Measurements from ENCODE around the gene KLF7.
A peak's percentile ranks its signal among the peaks of the same experiment; 100 is the strongest.

Gene KLF7

DNA sequence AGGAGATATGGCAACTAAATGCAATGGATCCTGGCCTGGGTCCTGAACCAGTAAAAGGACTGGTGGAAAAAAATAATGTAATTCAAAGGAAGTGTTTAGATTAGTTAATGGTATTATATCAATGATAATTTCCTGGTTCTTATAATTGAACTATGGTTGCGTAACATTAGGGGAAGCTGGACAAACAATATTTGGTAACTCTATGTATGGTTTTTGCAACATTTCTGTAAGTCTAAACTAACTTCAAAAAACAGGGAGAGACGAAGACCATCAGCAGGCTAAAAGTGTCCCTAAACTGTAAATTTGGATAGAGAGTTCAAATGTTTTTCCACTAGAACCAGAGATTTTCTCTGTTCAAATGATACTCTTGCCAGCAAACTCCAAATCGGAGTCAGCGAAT is 36.9 kb downstream of the KLF7 start:
- no peak for DNase-seq (ENCODE audit: low read depth in 3 of 3)

GRCh38 chr2:207126724-207127308 is 38.9 kb downstream of the KLF7 start:
- DNase-seq (ENCODE audit: low read depth in 3 of 3), result no peak

GRCh38 chr2:207123776-207124391 is 41.9 kb downstream of the KLF7 start:
- no peak for DNase-seq (ENCODE audit: low read depth in 3 of 3)

DNA sequence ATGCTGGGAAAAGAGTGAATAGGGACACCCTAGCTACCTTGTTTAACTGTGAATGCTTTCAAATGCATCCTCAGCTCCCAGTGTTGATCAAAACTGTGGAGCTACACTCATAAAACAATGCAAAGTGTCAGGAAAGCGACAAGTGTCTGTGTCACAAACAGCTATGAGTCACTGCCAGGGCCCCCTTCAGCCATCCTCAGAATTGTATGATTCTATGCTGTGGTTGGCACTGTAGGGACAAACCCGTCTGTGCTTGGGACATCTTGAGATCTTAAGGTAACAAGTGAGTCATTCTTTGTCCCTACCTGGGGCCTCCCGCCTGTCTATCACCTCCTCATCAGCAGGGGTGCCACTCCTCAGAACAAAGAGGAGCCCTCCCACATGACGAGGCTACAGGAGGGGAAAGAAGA is 42.4 kb downstream of the KLF7 start:
- peak; percentile 32 to 77 (median 50) for DNase-seq (ENCODE audit: low read depth in 3 of 3)

GRCh38 chr2:207122651-207123334 is 43.0 kb downstream of the KLF7 start:
- no peak for DNase-seq (ENCODE audit: low read depth in 3 of 3)

- DNase-seq (ENCODE audit: low read depth in 3 of 3), result no peak
Observed at GRCh38 chr2:207121784-207122183, 44.0 kb downstream of the KLF7 start.

DNA sequence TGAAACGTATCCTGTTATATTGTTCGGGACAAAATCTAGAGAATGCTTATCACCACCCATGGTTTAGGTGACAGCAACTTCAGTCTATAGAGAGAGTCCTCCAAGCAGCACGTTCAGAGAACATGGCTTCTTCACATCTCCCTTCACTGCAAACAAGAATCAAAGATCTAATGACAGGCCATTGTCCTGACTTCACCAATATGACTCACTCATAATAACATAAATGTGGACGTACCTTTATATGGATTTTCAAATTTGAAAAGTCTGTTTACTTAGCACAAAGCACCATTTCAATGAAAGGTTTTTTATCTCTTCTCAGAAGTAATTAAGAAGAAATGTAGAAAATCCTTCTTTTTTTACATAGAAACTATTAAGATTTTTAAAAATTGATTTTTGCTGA is 46.7 kb downstream of the KLF7 start:
- DNase-seq (ENCODE audit: low read depth in 3 of 3), result no peak

GRCh38 chr2:207117668-207118067 is 48.1 kb downstream of the KLF7 start:
- no peak for DNase-seq (ENCODE audit: low read depth in 3 of 3)

DNA sequence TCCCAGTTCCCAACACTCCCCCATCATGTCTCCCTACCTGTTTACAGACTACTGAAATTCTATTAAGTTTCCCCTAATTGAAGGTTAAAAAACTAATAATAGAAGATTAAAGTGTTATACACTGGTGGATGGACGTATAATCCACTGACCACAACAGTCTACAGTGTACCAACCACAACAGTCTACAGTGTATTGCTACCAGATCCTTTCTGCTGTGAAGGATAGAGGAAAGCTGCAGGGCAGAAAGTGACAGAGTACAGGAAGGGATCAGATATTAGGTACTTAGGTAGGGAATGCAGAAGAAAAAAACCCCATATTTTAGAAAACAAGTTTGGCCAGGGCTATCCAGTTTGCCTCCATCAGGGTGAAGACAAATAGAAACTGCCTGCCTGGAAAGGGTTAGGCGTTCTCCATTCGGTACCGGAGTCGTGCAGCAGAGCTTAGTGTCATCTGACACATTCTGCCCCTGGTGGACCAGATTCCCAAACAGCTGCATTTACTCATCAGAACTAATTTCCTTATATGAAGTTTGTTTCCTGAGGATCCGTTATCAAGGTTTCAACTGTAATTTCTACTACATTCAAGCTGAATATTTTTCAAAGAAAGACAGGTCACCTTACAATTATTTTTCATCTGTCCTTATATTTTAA is 49.9 kb downstream of the KLF7 start:
- no peak for DNase-seq (ENCODE audit: low read depth in 3 of 3)

GRCh38 chr2:207113414-207113813 is 52.3 kb downstream of the KLF7 start:
- DNase-seq (ENCODE audit: low read depth in 3 of 3), result no peak

DNA sequence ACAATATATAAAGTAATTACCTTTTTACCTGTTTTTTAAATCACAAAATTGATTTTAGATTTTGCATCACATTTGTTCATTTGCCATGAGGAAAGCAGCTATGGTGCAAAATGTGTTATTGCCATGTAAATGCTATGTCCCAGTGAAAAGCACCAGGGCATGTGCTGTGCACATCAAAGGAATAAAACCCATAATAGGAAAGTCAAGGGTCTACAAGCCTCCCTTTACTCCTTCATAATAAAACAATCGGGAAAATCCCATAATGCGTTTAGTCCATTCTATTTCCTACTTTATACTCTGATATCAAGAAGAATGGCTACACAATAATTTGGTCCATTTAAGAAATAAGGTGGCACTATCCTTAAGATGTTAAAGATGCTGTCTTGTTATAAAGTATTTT is 53.0 kb downstream of the KLF7 start:
- no peak for DNase-seq (ENCODE audit: low read depth in 3 of 3)

DNA sequence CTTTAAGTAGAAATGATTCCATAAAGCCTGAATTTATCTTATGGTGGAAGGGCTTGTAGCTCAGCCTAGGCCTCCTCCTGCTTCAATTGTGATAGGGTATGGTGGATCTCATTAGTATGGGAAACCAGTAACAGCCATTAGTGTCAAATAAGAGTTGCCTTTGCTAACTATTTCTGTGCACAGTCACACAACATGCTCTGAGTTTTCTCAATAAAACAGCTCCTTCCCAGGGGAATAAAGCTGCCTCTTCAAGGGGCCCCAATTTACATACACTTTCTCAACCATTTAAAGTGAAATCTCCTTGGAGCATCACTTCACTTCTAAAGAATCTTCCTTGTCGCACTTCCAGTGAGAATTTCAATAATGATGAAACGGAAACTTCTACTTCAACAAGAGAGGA is 53.4 kb downstream of the KLF7 start:
- DNase-seq (ENCODE audit: low read depth in 3 of 3), result no peak

- no peak for DNase-seq (ENCODE audit: low read depth in 3 of 3)
Observed at GRCh38 chr2:207111757-207112156, 54.0 kb downstream of the KLF7 start.

- DNase-seq (ENCODE audit: low read depth in 3 of 3), result no peak
Observed at GRCh38 chr2:207110715-207111114, 55.0 kb downstream of the KLF7 start.

- DNase-seq (ENCODE audit: low read depth in 3 of 3), result no peak
Observed at GRCh38 chr2:207110310-207110709, 55.4 kb downstream of the KLF7 start.

DNA sequence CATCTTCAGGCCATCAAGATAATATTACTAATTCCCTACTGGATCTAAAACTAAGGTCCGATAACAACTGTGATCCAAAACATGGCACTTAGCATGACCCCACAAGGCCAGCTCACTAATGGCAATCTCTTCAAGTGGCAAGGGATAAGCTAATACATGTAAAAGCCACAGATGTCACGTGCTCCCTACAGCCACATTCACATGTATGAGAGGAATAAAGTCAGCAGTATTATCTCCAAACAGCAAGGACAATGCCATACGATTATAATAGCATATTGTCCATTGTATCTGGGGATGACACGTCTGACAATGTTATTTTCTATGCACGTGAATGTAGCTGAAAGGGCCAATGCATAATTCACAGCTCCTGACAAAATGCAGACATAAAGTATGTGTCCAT is 56.0 kb downstream of the KLF7 start:
- no peak for DNase-seq (ENCODE audit: low read depth in 3 of 3)

GRCh38 chr2:207108440-207108839 is 57.3 kb downstream of the KLF7 start:
- DNase-seq (ENCODE audit: low read depth in 3 of 3), result no peak

- DNase-seq (ENCODE audit: low read depth in 3 of 3), result no peak
Observed at GRCh38 chr2:207107551-207107950, 58.2 kb downstream of the KLF7 start.

DNA sequence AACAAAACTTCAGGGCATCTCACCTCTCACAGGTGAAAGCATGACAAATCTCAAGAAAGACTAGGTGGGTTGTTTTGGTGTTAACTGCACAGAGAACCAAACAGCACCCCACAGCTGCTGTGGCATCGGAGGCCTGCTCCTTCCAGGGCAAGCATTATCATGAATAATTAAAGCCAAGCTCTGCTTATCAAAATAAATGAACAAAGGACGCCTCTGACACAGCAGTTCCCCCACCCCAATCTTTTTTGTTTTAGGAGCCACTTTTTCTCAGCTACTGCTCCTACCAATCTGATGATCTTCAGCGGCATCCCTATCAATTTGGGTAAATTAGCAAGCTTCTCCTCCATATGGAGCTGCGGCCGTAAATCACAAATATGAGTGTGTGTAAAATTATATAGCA is 58.6 kb downstream of the KLF7 start:
- no peak for DNase-seq (ENCODE audit: low read depth in 3 of 3)

DNA sequence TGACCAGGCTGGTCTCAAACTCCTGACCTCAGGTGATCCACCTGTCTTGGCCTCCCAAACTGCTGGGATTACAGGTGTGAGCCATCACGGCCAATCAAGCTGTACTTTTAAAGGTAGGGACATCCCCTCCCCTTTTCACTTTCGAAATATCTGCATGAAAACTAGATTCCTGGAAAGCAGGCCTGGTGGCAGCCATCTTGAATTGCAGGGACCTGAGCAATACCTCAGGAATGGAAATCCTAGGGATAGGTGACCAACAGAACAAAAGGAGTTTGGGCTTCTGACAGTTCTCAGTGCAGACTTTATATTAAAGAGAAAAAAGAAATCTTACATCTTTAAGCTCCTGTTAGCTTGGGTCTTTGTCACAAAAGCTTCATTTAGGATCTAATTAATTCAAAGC is 62.6 kb downstream of the KLF7 start:
- DNase-seq (ENCODE audit: low read depth in 3 of 3), result no peak

DNA sequence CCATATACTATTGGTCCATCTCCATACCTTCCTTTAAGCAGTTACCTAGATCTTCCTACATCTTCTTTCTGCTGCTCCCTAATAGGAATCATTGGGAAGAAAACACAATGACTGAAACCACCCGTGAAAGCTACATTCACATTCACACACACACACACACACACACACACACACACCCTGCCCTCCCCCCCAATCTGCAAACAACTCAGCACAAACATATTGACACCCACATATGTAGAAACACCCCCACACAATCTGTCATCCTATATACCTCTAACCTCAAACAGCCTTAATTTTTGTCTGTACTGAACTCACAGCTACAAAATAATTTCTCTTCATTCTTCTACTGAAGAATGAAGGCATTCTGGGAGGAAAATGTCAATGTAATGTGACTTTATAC is 63.8 kb downstream of the KLF7 start:
- DNase-seq (ENCODE audit: low read depth in 3 of 3), result no peak

- DNase-seq (ENCODE audit: low read depth in 3 of 3), result no peak
Observed at GRCh38 chr2:207097278-207097677, 68.5 kb downstream of the KLF7 start.

GRCh38 chr2:207095963-207096362 is 69.8 kb downstream of the KLF7 start:
- no peak for DNase-seq (ENCODE audit: low read depth in 3 of 3)
